ENCODE measurements around the gene RAB2B. TPM values are rescaled to one million over a fixed set of nuclear protein-coding genes. Genes with fewer than 3 reads are reported as not detected.
A peak's percentile ranks its signal among the peaks of the same experiment; 100 is the strongest.

RAB2B gene
- total RNA-seq, 1 donor from 2014 or later: 19.2 TPM

GRCh38 chr14:21521501-21521900, 44.7 kb upstream of the RAB2B start:
- H3K27me3 ChIP-seq: no peaks in the 10 kb centered on the region
- H3K36me3 ChIP-seq: peaks cover 0 to 3% of the 10 kb centered on the region in 2 donors
- DNase-seq (ENCODE audit: low spot score in 2 of 2): no peak
- TF ChIP-seq, protein P1, sequence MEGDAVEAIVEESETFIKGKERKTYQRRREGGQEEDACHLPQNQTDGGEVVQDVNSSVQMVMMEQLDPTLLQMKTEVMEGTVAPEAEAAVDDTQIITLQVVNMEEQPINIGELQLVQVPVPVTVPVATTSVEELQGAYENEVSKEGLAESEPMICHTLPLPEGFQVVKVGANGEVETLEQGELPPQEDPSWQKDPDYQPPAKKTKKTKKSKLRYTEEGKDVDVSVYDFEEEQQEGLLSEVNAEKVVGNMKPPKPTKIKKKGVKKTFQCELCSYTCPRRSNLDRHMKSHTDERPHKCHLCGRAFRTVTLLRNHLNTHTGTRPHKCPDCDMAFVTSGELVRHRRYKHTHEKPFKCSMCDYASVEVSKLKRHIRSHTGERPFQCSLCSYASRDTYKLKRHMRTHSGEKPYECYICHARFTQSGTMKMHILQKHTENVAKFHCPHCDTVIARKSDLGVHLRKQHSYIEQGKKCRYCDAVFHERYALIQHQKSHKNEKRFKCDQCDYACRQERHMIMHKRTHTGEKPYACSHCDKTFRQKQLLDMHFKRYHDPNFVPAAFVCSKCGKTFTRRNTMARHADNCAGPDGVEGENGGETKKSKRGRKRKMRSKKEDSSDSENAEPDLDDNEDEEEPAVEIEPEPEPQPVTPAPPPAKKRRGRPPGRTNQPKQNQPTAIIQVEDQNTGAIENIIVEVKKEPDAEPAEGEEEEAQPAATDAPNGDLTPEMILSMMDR (IDR thresholded peaks at IDR 0.05): no peak
- no peak overlapping the region for H3K27ac ChIP-seq
- intact Hi-C loops (cut with DNase I): no loop called here
- H3K4me1 ChIP-seq: no peaks in the 10 kb centered on the region
- no peaks in the 10 kb centered on the region for H3K9me3 ChIP-seq
- no peak overlapping the region for H3K4me3 ChIP-seq

DNA sequence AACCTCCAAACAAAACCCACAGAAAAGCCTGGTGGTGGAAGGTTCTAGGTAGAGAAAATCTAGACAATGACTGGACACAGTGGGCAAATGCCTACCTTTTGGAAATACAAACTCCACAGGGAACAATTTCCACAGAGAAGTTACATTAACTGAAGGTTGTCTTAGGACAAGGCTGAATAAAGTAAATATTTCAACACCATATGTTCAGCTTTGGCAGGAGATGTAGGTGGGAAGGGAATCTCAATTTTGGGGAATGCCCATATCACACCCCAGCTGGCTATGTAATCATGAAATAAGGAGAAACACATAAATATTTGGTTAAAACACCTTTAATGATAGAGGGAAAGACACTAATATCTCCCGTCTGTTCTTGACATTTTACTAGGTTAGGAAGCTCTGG, 44.0 kb upstream of the RAB2B start:
- no peaks in the 10 kb centered on the region for H3K4me1 ChIP-seq
- H3K27ac ChIP-seq: no peak overlapping the region
- TF ChIP-seq, protein P1 (IDR thresholded peaks at IDR 0.05): no peak
- no peaks in the 10 kb centered on the region for H3K9me3 ChIP-seq
- DNase-seq (ENCODE audit: low spot score in 2 of 2): no peak
- peaks cover 0 to 3% of the 10 kb centered on the region in 2 donors for H3K36me3 ChIP-seq
- H3K4me3 ChIP-seq: no peak overlapping the region
- H3K27me3 ChIP-seq: no peaks in the 10 kb centered on the region
- intact Hi-C loops (cut with DNase I): no loop called here

- DNase-seq (ENCODE audit: low spot score in 2 of 2): no peak
- H3K4me1 ChIP-seq: no peaks in the 10 kb centered on the region
- TF ChIP-seq, protein P1 (IDR thresholded peaks at IDR 0.05): no peak
Observed at GRCh38 chr14:21518725-21519124, 42.0 kb upstream of the RAB2B start.

GRCh38 chr14:21514341-21514740, 37.6 kb upstream of the RAB2B start:
- Histone ChIP-seq H3K27ac (no peak overlapping the region), H3K4me3 (no peak overlapping the region), H3K4me1 (peaks cover 8 to 11% of the 10 kb centered on the region in 2 donors), H3K9me3 (no peaks in the 10 kb centered on the region), H3K27me3 (no peaks in the 10 kb centered on the region), H3K36me3 (no peaks in the 10 kb centered on the region)
- intact Hi-C loops (cut with DNase I): loop anchor here (5.0 kb wide), 2 partner anchors 43 to 77 kb away; no protein-coding TSS in a partner anchor
- DNase-seq (ENCODE audit: low spot score in 2 of 2): no peak
- TF ChIP-seq, protein P1 (IDR thresholded peaks at IDR 0.05): no peak

More at GRCh38 chr14:21518725-21519124, 42.0 kb upstream of the RAB2B start:
- no peaks in the 10 kb centered on the region for H3K36me3 ChIP-seq
- no peaks in the 10 kb centered on the region for H3K27me3 ChIP-seq
- H3K4me3 ChIP-seq: no peak overlapping the region
- H3K27ac ChIP-seq: no peak overlapping the region
- no peaks in the 10 kb centered on the region for H3K9me3 ChIP-seq
- intact Hi-C loops (cut with DNase I): no loop called here

- Histone ChIP-seq H3K36me3 (peaks cover 6 to 7% of the 10 kb centered on the region in 2 donors), H3K4me1 (peaks cover 8 to 12% of the 10 kb centered on the region in 2 donors), H3K27me3 (no peaks in the 10 kb centered on the region), H3K9me3 (no peaks in the 10 kb centered on the region), H3K4me3 (peak within 1 kb of the TSS; percentile 80 to 82), H3K27ac (peak within 1 kb of the TSS; percentile 78 to 86)
- peak; percentile 94 to 99 for DNase-seq (ENCODE audit: low spot score in 2 of 2)
- intact Hi-C loops (cut with DNase I): loop anchor here (1.0 to 5.0 kb wide), 6 partner anchors 15 to 127 kb away; partner anchors contain the start of genes CHD8, SALL2, SUPT16H and TOX4
- TF ChIP-seq, protein P1 (IDR thresholded peaks at IDR 0.05): no peak
Observed at GRCh38 chr14:21510735-21511657, 34.2 kb upstream of the RAB2B start, which contains the start of gene METTL3. TSS of gene METTL3 (minus strand) at chr14:21511340. CDS start at chr14:21511223, 117 bp downstream.
